ENCODE measurements around the gene ZBTB17.

- TF ChIP-seq CTCF (IDR thresholded peaks at IDR 0.05 in 2 of 3, conservative IDR thresholded peaks at IDR 0.05 in 1 of 3; ENCODE audit: control insufficient read depth in 2 of 3, extremely low read depth in 1 of 3, insufficient read depth in 1 of 3, low read depth in 3 of 3, low read length in 3 of 3) (no peak), TCF7 (IDR thresholded peaks at IDR 0.05; ENCODE audit: borderline replicate concordance) (no peak), POLR2AphosphoS2 (IDR thresholded peaks at IDR 0.05; ENCODE audit: low read depth, low read length) (no peak)
These were observed 45.8 kb upstream of the ZBTB17 start, which contains the start of gene CLCNKA for GRCh38 chr1:16021681-16022080.
